ENCODE data around the gene PCOLCE2.
"Not testable (repeated sequence)": the region's sequence is repeated elsewhere in the genome, so short reads cannot be mapped to it uniquely, and the experiment has no call there.

PCOLCE2 gene

GRCh38 chr3:142878649-142879300 is 10.1 kb downstream of the PCOLCE2 start:
- Histone ChIP-seq H3K4me3 (ENCODE audit: low read depth, low read length) (no peak overlapping the region), H3K9me3 (no peaks in the 10 kb centered on the region), H3K36me3 (no peaks in the 10 kb centered on the region; the same call in 1 of the 2 replicates), H3K27me3 (no peaks in the 10 kb centered on the region), H3K4me1 (no peaks in the 10 kb centered on the region; the same call in 1 of the 2 replicates)
- TF ChIP-seq CTCF (IDR thresholded peaks at IDR 0.05; ENCODE audit: low read depth, low read length): no peak
- DNase-seq: no peak

DNA sequence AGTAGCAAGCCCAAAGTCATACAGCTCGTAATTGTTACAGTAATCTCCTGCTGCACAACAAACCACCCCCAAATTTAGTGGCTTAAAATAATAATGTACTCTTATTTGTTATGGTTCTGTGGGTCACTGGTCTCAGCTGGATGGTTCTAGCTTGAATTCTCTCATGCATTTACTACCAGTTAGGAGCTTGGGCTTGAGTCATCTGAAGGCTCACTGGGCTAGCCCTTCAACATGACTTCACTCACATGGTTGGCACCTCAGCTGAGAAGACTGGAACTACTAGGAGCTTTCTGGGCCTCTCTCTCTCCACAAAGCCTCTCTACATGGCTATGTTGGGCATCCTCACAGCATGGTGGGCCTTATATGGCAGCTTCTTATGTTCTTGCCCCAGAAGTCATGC is 12.5 kb downstream of the PCOLCE2 start:
- Histone ChIP-seq H3K4me1 (no peaks in the 10 kb centered on the region; the same call in 1 of the 2 replicates), H3K36me3 (no peaks in the 10 kb centered on the region; the same call in 1 of the 2 replicates), H3K4me3 (ENCODE audit: low read depth, low read length) (no peak overlapping the region), H3K27me3 (no peaks in the 10 kb centered on the region), H3K9me3 (no peaks in the 10 kb centered on the region)
- no peak for DNase-seq
- no peak for TF ChIP-seq CTCF (IDR thresholded peaks at IDR 0.05; ENCODE audit: low read depth, low read length)

DNA sequence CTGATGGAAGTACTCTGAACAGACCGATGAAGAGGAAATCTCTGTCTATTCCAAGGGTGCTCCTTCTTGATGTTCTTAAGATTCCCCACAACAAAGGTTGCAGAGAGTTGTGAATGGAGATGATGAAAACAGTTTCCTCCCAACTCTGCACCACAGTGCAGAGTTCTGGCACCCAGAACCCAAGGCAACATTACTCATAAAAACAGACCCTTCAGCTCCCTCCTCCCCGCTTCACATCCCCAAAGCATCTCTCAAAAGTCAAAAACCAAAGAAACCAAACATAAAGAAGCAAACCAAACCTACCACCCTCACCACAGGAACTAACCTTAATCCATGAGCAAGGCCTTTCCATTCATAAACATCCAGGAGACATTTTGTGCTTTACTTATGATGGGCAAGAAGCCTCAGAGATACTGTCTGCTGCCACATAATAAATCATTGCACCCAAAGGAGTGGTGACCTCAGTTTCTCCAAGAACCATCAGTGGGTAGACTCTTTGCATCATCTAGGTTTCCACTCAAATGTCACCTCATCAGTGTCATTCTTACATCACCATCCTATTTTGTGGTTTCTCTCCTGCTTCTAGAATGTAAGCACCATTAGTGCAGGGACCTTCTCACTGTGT is 13.2 kb downstream of the PCOLCE2 start:
- no peak for TF ChIP-seq CTCF (IDR thresholded peaks at IDR 0.05; ENCODE audit: low read depth, low read length)
- Histone ChIP-seq H3K4me1 (no peaks in the 10 kb centered on the region; the same call in 1 of the 2 replicates), H3K9me3 (no peaks in the 10 kb centered on the region), H3K36me3 (no peaks in the 10 kb centered on the region; the same call in 1 of the 2 replicates), H3K27me3 (no peaks in the 10 kb centered on the region), H3K4me3 (ENCODE audit: low read depth, low read length) (no peak overlapping the region)
- DNase-seq: no peak

DNA sequence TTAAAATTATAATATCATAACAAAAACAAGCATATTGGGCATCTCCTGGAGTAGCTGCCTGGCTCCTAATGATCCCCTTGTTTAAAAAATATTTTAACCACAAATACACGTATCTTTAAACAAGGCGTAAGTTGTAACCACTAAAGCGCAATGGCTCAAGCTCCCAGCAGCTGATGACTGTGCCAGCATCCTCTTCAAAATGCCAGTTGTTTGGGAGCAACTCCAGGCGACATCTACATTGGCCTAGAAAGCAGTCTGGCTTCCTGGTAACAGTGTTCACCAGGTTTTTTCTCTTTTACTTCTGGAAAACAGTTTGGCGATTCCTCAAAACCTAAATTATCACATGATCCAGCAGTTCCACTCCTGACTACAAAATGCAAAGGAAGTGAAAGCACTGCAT is 13.8 kb downstream of the PCOLCE2 start:
- no peaks in the 10 kb centered on the region for H3K9me3 ChIP-seq
- no peak for DNase-seq
- H3K27me3 ChIP-seq: no peaks in the 10 kb centered on the region
- no peak overlapping the region for H3K4me3 ChIP-seq (ENCODE audit: low read depth, low read length)
- no peaks in the 10 kb centered on the region; the same call in 1 of the 2 replicates for H3K4me1 ChIP-seq
- H3K36me3 ChIP-seq: no peaks in the 10 kb centered on the region; the same call in 1 of the 2 replicates
- TF ChIP-seq CTCF (IDR thresholded peaks at IDR 0.05; ENCODE audit: low read depth, low read length): no peak

GRCh38 chr3:142868382-142868781 is 20.5 kb downstream of the PCOLCE2 start:
- H3K4me1 ChIP-seq; H3K36me3 ChIP-seq; DNase-seq; H3K4me3 ChIP-seq (ENCODE audit: low read depth, low read length); H3K27me3 ChIP-seq; H3K9me3 ChIP-seq: not testable (repeated sequence)

DNA sequence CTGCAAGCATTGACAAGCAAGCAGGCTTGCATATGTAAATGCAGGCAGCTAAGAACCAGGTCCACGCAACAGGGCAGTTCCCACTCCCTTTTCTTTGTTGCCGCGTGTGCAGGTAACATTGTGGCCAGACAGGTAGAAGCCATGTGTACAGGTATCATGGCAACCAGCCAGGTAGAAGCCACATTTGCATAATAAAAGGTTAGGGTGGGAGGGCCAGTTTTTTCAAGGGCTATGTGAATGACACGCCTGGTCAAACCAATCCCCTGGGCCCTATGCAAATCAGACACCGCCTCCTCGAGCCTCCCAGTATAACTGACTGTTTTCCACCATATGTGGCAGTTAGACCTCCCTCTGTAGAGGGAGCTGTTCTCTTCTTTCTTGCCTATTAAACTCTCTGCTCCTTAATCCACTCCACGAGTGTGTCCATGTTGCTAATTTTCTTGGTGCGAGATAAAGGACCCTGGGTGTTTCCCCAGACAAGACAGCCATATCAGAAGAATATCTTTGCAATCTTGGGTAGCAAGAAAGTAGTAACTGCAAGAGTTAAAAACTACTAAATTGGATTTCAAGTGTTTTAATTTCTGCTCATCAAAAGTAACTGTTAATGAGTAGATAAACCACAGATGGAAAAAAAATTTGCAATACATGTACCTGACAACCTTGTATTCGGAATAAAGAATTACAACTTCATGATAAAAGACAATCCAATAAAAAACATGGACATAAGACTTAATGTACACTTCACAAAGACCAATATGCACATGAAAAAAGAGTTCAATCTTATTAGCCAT is 21.8 kb downstream of the PCOLCE2 start:
- H3K9me3 ChIP-seq: no peaks in the 10 kb centered on the region
- H3K4me3 ChIP-seq (ENCODE audit: low read depth, low read length): no peak overlapping the region
- no peaks in the 10 kb centered on the region; the same call in none of the 2 replicates for H3K4me1 ChIP-seq
- no peaks in the 10 kb centered on the region for H3K27me3 ChIP-seq
- DNase-seq: peak; percentile 60
- H3K36me3 ChIP-seq: no peaks in the 10 kb centered on the region
- peak; percentile 51 for TF ChIP-seq CTCF (IDR thresholded peaks at IDR 0.05; ENCODE audit: low read depth, low read length)

Data from BE2C (cell line).